Islet precursor cell (in vitro differentiated cells): ENCODE results near the gene NFIA.

Experiments used
- DNase-seq: peaks from one replicate; pipeline ENCODE4 v3.0.0-alpha.2; 2018

Gene NFIA

GRCh38 chr1:61082311-61083012, at the start of gene NFIA:
NFIA (plus strand) TSS chr1:61082561.
- peak; percentile 79 for DNase-seq

GRCh38 chr1:61035880-61036279, 46.5 kb upstream of the NFIA start:
- DNase-seq = no peak

GRCh38 chr1:61042466-61043009, 39.8 kb upstream of the NFIA start:
- DNase-seq = no peak

- DNase-seq = peak; percentile 86
Measured at GRCh38 chr1:61043010-61043820, 39.1 kb upstream of the NFIA start.

- DNase-seq = no peak
Measured at GRCh38 chr1:61046434-61046833, 35.9 kb upstream of the NFIA start.

- no peak for DNase-seq
Measured at GRCh38 chr1:61047061-61047460, 35.3 kb upstream of the NFIA start.

- DNase-seq = peak; percentile 95
Measured at GRCh38 chr1:61049850-61050540, 32.4 kb upstream of the NFIA start.

- no peak for DNase-seq
Measured at GRCh38 chr1:61050541-61051442, 31.6 kb upstream of the NFIA start.

- no peak for DNase-seq
Measured at GRCh38 chr1:61051443-61051718, 31.0 kb upstream of the NFIA start.

- peak; percentile 69 for DNase-seq
Measured at GRCh38 chr1:61051719-61052394, 30.5 kb upstream of the NFIA start.

GRCh38 chr1:61052395-61053225, 29.8 kb upstream of the NFIA start:
- DNase-seq = no peak

GRCh38 chr1:61053226-61053711, 29.1 kb upstream of the NFIA start:
- DNase-seq = no peak

- peak; percentile 67 for DNase-seq
Measured at GRCh38 chr1:61053712-61054600, 28.4 kb upstream of the NFIA start.

- no peak for DNase-seq
Measured at GRCh38 chr1:61054601-61054993, 27.8 kb upstream of the NFIA start.

- no peak for DNase-seq
Measured at GRCh38 chr1:61055110-61055614, 27.2 kb upstream of the NFIA start.

GRCh38 chr1:61056196-61056572, 26.2 kb upstream of the NFIA start:
- DNase-seq = no peak

GRCh38 chr1:61056573-61057439, 25.6 kb upstream of the NFIA start:
- peak; percentile 64 for DNase-seq

GRCh38 chr1:61058483-61059245, 23.7 kb upstream of the NFIA start:
- DNase-seq = no peak
